Measurements from ENCODE around the gene SCAMP4.

The SCAMP4 gene, protein sequence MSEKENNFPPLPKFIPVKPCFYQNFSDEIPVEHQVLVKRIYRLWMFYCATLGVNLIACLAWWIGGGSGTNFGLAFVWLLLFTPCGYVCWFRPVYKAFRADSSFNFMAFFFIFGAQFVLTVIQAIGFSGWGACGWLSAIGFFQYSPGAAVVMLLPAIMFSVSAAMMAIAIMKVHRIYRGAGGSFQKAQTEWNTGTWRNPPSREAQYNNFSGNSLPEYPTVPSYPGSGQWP

DNA sequence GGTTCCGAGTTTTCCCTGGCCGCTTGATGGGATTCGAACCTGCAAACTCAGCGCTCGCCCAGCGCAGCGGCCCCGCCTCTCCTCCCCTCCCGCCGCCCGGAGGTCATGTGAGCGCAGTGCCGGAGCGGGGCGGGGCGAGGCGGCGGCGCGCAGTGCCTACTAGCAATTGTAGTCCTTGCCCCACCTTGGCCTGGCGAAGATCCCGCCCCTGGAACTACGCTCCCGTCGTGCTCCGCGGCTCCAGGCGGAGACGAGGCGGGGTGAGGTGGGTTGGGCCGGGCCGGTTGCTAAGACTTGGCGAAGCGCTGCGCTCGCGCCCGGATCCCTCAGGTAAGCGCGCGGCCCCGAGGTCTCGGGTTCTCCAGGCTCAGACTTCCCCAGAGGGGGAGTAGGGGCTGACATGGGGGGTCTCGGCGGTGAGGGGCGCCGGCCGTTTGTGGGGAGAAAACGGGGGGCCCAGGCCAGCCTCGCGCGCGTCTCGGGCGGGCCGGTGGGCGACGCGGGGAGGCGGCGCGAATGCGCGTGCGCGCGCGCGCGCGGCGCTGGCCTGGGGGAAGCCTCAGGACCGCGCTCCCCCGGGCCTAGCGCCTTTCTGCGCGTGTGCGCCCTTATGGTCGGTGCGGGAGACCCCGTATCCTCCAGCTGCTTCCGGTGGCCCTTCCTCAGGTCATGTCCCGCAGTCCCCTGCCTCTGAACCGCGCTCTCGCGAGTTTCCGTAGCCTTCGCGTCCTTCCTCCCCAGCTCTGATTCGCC, at the start of gene SCAMP4, which contains the start of gene ADAT3:
Gene SCAMP4 (plus strand): TSS at position 290 of the 753 bp plus-strand sequence. CDS start 9,621 bp downstream, outside the sequence.
Gene ADAT3 (plus strand): TSS at position 290 of the 753 bp plus-strand sequence. CDS start 6,649 bp downstream, outside the sequence.
- ATAC-seq: peak; percentile 96
- 0 out of 2 replicates have a peak, but pooled peaks have one; percentile 47 for TF ChIP-seq CSDC2 (CRISPR knock-in tag; IDR thresholded peaks at IDR 0.05)
- TF ChIP-seq GLIS3 (CRISPR knock-in tag; IDR thresholded peaks at IDR 0.05): no peak
- peak; percentile 29; the same call in 1 of the 2 replicates for TF ChIP-seq ZC3H10 (CRISPR knock-in tag; IDR thresholded peaks at IDR 0.05)
- no peak for TF ChIP-seq PPARA (CRISPR knock-in tag; IDR thresholded peaks at IDR 0.05; ENCODE audit: borderline replicate concordance)
- no peak for TF ChIP-seq BACH2 (CRISPR knock-in tag; IDR thresholded peaks at IDR 0.05; ENCODE audit: borderline replicate concordance)
- TF ChIP-seq ZNF70 (CRISPR knock-in tag; IDR thresholded peaks at IDR 0.05): no peak
- no peak for TF ChIP-seq CSRNP3 (CRISPR knock-in tag; IDR thresholded peaks at IDR 0.05)
- TF ChIP-seq ARNTL (CRISPR knock-in tag; IDR thresholded peaks at IDR 0.05; ENCODE audit: borderline replicate concordance, low read depth): no peak
- TF ChIP-seq, protein P1, sequence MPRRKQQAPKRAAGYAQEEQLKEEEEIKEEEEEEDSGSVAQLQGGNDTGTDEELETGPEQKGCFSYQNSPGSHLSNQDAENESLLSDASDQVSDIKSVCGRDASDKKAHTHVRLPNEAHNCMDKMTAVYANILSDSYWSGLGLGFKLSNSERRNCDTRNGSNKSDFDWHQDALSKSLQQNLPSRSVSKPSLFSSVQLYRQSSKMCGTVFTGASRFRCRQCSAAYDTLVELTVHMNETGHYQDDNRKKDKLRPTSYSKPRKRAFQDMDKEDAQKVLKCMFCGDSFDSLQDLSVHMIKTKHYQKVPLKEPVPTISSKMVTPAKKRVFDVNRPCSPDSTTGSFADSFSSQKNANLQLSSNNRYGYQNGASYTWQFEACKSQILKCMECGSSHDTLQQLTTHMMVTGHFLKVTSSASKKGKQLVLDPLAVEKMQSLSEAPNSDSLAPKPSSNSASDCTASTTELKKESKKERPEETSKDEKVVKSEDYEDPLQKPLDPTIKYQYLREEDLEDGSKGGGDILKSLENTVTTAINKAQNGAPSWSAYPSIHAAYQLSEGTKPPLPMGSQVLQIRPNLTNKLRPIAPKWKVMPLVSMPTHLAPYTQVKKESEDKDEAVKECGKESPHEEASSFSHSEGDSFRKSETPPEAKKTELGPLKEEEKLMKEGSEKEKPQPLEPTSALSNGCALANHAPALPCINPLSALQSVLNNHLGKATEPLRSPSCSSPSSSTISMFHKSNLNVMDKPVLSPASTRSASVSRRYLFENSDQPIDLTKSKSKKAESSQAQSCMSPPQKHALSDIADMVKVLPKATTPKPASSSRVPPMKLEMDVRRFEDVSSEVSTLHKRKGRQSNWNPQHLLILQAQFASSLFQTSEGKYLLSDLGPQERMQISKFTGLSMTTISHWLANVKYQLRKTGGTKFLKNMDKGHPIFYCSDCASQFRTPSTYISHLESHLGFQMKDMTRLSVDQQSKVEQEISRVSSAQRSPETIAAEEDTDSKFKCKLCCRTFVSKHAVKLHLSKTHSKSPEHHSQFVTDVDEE (CRISPR knock-in tag; IDR thresholded peaks at IDR 0.05): 0 out of 2 replicates have a peak, but pooled peaks have one; percentile 30
- no peak for TF ChIP-seq ISL1 (CRISPR knock-in tag; IDR thresholded peaks at IDR 0.05)
- no peak for TF ChIP-seq RARB (CRISPR knock-in tag; IDR thresholded peaks at IDR 0.05)
- TF ChIP-seq SNAI2 (CRISPR knock-in tag; IDR thresholded peaks at IDR 0.05): no peak; the same call in 1 of the 2 replicates
- TF ChIP-seq ZNF8 (CRISPR knock-in tag; IDR thresholded peaks at IDR 0.05): no peak
- TF ChIP-seq CREB5 (CRISPR knock-in tag; IDR thresholded peaks at IDR 0.05; ENCODE audit: low read depth): no peak
- TF ChIP-seq ZFP3 (CRISPR knock-in tag; IDR thresholded peaks at IDR 0.05): 0 out of 2 replicates have a peak, but pooled peaks have one; percentile 38
- no peak for TF ChIP-seq OSR1 (CRISPR knock-in tag; IDR thresholded peaks at IDR 0.05)
- no peak for TF ChIP-seq ESRRG (CRISPR knock-in tag; IDR thresholded peaks at IDR 0.05)
- no peak for TF ChIP-seq TOX (CRISPR knock-in tag; IDR thresholded peaks at IDR 0.05; ENCODE audit: borderline replicate concordance)
- TF ChIP-seq TCF4 (CRISPR knock-in tag; IDR thresholded peaks at IDR 0.05; ENCODE audit: borderline replicate concordance): no peak

DNA sequence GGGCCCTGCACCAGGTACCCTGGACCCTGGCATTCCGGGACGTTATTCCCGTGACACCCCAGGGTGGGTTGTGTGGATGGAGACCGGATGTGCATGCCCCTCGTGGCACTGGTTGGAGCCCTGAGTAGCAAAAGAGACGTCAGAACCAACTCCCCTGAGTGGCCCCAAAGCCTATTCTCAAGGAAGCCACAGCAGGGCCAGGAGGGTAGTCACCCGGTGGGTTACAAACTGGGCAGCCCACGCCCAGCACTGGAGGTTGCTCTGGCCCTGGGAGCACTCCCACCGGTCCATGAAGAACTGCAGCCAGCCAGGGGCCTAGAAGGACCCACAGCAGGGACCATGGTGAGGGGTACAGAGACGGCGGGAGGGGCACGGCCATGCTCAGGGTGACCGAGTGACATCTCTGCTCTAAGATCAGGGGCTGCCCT, 49.4 kb upstream of the SCAMP4 start:
- TF ChIP-seq TCF4 (CRISPR knock-in tag; IDR thresholded peaks at IDR 0.05; ENCODE audit: borderline replicate concordance) (no peak), ZNF565 (CRISPR knock-in tag; conservative IDR thresholded peaks at IDR 0.05; ENCODE audit: low read depth) (no peak), PPARA (CRISPR knock-in tag; IDR thresholded peaks at IDR 0.05; ENCODE audit: borderline replicate concordance) (no peak), ARNTL (CRISPR knock-in tag; IDR thresholded peaks at IDR 0.05; ENCODE audit: borderline replicate concordance, low read depth) (no peak), GLIS3 (CRISPR knock-in tag; IDR thresholded peaks at IDR 0.05) (no peak), ZNF8 (CRISPR knock-in tag; IDR thresholded peaks at IDR 0.05) (no peak), SNAI2 (CRISPR knock-in tag; IDR thresholded peaks at IDR 0.05) (no peak), ZFP30 (CRISPR knock-in tag; IDR thresholded peaks at IDR 0.05) (no peak), ISL1 (CRISPR knock-in tag; IDR thresholded peaks at IDR 0.05) (no peak), CSRNP3 (CRISPR knock-in tag; IDR thresholded peaks at IDR 0.05) (no peak), ESRRG (CRISPR knock-in tag; IDR thresholded peaks at IDR 0.05) (no peak), ZFP3 (CRISPR knock-in tag; IDR thresholded peaks at IDR 0.05) (no peak), CREB5 (CRISPR knock-in tag; IDR thresholded peaks at IDR 0.05; ENCODE audit: low read depth) (no peak)
- TF ChIP-seq, protein P1 (CRISPR knock-in tag; IDR thresholded peaks at IDR 0.05): no peak
- ATAC-seq: peak; percentile 1; the same call in 2 of the 3 replicates
